Measurements from ENCODE around the gene ING1.
"Not testable (repeated sequence)": the region's sequence is repeated elsewhere in the genome, so short reads cannot be mapped to it uniquely, and the experiment has no call there.

ING1 gene, protein sequence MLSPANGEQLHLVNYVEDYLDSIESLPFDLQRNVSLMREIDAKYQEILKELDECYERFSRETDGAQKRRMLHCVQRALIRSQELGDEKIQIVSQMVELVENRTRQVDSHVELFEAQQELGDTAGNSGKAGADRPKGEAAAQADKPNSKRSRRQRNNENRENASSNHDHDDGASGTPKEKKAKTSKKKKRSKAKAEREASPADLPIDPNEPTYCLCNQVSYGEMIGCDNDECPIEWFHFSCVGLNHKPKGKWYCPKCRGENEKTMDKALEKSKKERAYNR

DNA sequence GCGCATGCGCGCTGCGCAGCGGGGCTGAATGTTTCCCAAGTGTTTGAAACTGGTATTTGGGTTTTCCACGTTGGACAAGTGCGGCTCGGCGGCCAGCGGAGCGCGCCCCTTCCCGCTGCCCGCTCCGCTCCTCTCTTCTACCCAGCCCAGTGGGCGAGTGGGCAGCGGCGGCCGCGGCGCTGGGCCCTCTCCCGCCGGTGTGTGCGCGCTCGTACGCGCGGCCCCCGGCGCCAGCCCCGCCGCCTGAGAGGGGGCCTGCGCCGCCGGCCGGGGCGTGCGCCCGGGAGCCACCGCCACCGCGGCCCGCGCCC lies at the start of gene ING1:
Gene ING1 (plus strand): TSS at position 59 of the 311 bp plus-strand sequence. CDS start 450 bp downstream, outside the sequence.
- DNase-seq = no peak

DNA sequence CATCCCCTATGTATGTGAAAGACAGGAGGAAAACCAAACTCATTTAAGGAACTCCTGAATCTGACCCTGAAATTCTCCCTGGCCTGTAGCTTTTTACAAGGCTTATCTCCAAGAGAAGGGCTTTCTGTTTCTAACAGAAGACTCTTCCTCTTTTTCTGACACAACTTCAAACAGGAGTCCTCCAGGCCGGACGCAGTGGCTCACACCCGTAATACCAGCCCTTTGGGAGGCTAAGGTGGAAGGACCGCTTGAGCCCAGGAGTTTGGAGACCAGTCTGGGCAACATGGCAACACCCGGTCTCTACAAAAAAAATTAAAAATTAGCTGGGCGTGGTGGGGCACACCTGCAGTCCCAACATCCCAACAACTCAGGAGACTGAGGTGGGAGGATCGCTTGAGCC lies 49.5 kb upstream of the ING1 start:
- DNase-seq = no peak

DNA sequence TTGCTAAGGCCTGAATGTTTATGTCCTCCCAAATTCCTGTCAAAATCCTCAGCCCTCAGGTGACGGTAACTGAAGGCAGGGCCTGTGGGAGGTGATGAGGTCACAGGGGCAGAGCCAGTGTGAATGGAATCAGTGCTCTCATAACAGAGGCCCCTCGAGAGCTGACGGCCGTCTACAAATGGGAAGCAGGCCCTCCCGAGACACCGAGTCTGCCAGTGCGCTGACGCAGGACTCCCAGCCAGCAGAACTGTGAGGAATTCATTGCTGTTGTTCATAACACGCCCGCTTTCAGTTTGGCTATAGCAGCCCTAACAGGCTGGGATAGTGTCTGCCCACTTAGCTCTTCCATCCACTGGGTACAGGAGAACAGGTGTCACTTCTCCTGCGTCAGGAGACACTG lies 48.8 kb upstream of the ING1 start:
- no peak for DNase-seq

DNA sequence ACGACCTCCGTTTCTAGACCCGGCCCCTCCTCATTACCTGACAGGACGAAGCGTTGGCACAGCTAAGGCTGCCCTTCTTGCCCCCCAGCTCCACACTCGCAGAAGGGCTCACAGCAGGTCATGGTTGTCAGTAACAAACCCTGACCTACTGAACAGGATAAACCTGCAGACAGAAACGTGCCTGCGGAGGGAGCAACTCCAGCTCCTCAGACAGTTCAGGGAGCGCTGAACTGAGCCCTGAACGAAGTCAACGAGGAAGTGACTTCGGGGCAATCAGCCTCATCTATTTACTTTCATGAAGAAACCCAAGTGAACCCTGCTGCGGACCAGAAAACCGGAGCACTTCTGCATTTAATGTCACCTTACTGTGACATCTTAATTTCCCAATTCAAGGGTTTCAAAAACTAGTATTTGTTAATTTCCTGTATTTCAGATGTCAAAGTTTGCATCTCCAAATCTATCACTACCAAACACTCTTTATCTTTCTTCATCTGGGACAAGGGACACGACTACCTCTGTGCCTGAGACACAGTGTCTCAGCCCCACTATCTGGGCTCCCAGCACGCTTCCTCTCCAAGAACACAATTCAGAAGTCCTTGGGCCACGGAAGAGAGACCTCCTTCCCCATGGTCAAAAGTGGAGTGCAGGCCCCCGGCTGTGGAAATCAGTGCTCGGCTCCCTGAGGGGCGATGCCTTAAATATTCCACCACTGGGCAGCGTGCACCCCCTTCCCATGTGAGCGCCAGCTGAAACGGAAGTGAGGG lies 47.8 kb upstream of the ING1 start:
- no peak for DNase-seq

DNA sequence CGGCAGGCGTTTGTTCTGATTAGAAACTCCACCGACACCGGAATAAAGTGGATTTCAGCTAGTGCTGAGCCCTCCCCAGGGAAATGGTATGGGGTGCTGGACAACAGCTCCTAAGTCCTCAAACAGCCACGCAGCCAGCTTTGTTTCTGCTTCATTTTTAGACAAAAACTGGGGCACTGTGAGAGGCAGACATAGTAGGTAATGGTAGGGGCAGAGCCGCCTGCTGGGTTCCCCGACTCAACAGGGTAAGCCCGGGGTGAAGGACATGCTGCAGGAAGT lies 47.3 kb upstream of the ING1 start:
- no peak for DNase-seq

DNA sequence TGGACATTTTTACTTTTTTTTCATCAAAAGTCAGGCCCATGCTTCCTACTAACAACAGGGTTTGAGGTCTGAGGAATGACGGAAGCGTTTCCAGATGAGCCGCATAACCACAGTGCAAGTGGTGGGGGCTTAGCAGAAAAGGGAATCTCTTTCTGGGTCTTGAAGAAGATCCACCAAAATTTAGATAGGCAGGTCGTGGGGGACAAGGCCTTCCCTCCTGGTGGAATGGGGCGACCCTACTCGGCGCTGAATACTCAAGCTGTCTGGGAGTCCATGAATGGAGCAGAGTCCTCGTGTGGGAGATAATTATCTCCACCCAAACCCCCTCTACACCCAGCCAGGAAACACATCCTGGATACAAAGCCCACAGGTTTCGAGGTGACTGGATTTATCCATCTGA lies 44.5 kb upstream of the ING1 start:
- no peak for DNase-seq

DNA sequence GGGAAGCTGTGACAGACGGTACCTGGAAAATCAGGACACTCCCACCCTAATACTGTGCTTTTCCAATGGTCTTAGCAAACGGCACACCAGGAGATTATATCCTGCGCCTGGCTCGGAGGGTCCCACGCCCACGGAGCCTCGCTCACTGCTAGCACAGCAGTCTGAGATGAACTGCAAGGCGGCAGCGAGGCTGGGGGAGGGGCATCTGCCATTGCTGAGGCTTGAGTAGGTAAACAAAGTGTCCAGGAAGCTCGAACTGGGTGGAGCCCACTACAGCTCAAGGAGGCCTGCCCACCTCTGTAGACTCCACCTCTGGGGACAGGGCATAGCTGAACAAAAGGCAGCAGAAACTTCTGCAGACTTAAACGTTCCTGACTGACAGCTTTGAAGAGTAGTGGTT lies 43.7 kb upstream of the ING1 start:
- not testable (repeated sequence) for DNase-seq

DNA sequence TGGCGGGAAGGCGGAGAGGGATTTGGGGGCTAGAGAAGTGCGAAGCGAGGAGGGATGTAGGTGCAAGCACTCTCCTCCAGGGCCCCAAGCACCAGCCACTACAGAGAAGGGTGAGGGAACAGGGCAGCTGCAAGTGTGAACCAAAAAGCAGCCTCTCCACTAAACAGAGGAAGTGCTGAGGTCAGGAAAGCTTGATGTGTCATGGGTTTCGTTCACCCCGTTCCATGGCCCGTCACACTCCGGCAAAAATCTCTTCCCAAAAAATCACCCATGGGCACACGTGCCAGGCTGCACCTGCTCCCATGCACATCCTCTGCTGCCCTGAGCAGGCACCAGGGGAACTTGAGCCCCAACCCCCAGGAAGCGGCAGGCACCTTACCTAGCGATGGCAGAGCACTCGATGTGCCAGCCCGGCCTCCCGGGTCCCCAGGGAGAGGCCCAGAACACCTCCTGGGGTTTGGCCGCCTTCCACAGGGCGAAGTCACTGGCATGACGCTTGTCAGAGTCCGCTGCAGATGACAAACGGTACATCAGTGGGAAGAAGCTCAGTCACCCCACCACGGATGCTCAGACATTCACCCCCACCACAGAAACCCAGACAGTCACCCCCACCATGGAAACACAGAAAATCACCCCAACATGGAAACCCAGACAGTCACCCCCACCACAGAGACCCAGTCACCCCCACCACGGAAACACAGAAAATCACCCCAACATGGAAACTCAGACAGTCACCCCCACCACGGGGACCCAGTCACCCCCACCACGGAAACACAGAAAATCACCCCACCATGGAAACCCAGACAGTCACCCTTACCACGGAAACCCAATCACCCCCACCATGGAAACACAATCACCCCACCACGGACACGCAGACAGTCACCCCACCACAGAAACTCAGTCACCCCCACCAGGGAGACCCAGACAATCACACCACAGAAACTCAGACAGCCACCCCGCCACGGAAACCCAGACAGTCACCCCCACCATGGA lies 36.6 kb upstream of the ING1 start:
- no peak for DNase-seq

DNA sequence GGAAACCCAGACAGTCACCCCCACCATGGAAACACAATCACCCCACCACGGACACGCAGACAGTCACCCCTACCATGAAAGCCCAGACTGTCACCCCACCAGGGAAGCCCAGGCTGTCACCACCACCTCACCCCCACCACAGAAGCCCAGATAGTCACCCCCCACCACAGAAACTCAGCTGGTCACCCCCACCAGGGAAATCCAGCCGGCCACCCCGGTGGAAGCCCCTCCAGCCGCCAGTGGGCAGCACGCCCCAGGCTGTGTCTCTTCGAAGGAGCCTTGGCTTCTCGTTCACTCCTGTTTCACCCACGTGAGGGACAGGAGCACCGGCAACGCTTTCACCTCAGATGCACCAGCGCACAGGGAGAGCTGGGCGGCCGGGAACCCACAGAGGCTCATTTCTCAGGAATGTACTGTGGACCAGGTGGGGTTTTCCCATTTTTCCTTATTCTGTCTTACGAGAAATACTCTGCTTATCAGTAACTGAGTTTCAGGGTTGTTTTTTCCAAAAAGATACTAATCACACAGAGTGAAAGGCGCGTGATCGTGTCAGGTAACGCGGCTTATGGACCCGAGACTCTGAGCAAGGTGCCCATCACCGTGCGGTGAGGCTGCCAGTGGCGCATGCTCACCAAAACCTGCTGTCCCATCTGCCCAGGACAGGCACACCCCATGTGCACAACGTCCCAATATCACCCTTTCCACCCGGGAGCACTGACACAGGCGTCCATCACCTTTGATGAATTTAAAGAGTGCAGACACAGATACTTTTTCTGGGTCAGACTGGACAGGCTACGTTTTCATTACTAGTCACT lies 35.6 kb upstream of the ING1 start:
- DNase-seq = peak; percentile 20

DNA sequence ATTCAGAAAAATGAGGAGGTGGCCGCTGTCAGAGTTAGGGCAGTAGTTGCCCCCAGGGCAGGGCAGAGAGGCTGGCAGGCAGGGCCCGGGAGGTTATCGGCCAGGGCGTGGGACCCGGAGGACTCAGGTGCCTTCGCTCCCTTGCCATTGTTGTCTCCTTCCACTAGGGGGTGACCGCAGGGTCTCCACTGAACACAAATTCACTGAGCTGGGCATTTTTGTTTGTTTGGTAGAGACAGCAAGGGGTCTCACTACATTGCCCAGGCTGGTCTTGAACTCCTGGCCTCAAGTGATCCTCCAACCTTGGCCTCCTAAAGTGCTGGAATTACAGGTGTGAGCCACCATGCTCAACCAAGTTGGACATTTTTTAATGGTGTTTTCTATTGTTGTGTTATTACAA lies 32.6 kb upstream of the ING1 start:
- no peak for DNase-seq

DNA sequence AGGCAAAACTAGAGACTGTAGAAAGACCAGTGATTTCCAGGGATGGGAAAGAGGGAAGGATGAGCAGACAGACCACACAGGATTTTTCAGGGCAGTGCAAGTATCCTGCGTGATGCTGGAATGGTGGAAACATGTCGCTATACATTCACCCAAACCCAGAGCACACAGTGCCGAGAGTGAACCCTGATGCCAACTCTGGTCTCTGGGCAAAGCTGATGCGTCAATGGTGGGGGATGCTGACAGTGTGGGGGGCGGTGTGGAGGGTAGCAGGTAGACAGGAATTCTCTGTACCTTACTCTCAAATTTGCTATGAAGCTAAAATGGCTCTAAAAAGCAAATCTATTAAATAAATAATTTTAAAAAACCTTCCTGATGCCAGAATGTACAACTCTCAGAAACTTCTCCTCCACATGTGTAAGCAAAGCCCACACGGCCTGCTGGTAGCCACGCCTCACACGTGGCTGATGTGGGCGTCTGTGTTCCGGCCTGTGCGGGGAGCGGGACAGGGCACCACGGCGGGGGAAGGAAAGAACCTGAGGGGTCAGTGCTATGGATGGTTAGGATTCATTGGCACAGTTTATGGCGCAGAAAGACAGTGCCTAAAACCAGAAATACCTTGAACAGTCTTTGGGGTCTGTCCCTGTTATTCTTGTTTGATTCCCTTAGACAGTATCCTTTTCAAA lies 31.5 kb upstream of the ING1 start:
- DNase-seq = no peak

DNA sequence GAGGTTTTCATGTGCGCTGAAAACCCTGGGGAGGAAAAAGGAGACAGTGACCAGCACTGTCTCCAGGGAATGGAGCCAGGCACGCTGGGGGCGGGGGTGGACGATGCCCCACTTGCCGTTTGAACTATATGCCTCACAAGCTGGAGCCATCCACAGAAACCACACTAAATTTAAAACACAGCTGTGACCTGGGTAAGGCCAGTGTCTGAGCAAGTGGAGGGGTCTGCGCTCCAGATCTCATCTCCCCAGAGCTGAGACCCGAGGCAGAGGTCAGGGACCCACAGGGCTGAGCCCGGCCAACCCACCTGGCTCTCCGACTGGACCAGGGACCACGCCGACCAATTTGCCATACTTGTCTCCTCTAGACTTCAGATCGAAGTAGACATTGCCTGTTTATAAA lies 30.8 kb upstream of the ING1 start:
- no peak for DNase-seq

DNA sequence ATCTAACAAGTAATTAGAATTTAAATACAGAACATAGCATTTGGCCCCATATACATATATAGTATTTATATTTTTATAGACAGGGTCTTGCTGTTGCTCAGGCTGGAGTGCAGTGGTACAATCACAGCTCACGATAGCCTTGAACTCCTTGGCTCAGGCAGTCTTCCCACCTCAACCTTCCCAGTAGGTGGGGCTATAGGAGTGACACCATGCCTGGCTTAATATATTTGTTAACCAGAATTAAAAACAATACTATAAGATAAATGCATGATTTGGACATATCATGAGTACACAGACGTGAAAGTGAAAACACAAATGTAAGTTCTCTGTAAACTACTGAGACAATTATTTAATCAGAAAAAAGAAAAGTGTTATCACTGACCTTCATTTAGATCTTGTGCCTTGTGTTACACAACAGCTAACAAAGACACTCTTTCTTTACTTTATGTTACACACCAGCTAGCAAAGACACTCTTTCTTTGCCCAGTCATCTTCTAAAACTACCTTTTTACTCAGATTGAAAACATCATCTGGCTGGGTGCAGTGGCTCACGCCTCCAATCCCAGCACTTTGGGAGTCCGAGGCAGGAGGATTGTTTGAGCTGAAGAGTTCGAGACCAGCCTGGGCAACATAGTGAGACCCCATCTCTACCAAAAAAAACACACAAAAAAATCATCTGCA lies 30.2 kb upstream of the ING1 start:
- no peak for DNase-seq

DNA sequence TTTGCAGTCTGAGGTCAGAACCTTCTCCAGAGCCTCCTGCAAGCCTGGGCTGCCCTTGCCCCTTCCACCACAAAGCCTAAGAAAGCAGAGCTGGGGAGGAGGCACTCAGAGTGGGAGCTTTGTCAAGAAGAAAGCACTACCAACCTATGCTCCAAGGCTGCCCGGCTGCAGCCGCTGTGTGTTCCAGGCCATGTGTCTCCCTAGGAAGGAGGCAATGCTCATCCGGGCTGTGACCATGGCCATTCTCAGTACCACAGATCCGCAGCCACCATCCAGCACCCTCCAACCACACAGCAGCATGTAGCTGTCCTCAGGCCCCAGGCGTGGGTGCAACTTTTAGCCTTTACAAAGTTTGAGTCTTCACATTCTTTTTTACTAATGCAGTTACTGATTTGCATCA lies 29.6 kb upstream of the ING1 start:
- no peak for DNase-seq

DNA sequence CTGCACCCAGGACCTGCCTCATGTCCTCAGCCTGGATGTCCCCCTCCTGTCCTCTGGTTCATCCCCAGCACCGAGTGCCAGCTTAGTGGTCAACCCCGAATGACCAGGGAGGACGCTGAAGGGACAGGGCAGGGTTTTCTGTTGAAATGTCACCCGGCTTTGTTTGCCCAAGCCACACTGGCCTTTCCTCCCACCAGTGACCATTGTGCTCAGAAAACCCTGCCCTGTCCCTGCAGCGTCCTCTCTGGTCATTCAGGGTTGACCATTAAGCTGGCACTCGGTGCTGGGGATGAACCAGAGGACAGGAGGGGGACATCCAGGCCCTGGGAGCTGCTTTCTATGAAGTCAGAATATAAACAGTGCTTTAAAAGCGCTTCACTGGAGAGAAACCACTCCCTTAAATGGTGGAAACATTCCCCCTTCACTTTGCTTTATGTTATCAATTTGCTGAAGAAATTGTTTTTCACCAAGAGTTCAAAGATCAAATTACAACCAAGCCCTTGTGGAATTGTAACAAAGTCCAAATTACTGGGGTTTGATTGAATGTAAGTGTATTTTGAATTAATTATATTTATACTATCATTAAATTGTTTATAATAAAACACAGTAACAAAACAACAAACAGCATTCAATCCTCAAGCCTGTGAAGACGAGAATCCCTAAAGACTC lies 29.0 kb upstream of the ING1 start:
- DNase-seq = no peak

DNA sequence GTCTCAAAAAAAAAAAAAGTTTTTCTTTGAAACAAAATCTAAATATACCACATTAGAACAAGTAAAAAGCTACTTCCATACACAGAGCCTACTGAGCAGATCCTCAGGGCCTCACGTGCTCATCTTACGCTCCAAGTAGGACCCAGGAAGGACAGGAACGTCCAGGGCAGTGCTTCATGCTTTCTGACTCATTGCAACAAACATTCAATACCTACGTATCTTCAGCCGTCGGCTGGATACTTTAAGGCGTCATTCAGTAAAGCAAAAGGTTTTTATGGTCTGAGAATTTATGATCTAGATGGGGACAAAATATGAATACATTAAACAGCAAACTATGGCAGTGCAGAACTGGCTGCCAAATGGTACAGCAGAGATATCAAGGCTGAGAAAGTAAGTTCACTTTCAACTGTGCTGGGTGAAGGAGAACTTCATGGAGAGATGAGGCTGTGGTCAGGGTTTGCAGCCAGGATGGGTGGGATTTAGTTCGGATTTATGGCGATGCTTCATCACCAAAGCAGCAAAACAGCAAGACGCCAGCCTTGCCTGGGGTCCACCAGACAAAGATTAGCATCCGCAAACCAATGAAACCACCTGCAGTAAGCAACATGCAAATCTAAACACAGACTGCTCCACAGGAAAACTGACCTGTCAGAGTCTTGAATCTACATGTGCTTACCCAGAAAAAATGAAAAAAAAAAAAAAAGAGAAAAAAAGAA lies 28.0 kb upstream of the ING1 start:
- DNase-seq = peak; percentile 92

DNA sequence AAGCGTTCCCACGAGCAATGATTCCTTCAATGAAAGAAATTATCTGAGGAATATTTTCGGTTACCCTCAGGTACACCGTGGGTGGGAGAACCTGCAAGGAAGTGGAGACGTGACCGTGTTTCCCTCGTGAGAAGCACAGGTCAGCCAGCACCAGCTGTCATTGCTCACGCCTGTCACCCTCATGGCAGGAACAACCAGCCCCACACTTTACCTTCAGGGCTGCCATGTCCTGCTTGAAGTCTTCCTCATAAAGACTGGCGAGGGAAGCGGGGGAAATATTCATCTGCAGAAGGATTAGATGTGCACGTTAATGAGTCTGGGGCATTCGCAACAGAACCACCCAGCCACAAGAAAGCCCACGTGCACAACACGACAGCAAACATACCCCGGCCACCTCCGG lies 25.8 kb upstream of the ING1 start:
- DNase-seq = no peak

DNA sequence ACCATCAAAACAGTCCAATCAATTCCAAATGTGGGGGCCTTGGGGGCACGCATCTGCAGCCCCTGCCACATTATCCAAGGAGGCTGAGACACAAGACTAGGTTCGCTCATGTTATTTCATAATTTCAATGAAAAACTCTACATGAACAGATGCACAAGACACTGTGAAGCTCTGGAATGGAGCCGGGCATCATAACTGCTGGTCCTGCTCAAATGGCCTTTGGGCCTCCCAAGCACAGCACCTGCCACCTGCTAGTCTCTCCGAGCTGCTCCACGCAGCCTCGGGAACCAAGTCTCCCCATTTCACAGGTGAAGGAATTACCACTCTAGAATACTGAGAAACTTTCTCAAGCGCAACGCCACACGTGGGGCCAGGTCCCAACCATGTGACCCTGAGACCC lies 24.5 kb upstream of the ING1 start:
- DNase-seq = no peak

DNA sequence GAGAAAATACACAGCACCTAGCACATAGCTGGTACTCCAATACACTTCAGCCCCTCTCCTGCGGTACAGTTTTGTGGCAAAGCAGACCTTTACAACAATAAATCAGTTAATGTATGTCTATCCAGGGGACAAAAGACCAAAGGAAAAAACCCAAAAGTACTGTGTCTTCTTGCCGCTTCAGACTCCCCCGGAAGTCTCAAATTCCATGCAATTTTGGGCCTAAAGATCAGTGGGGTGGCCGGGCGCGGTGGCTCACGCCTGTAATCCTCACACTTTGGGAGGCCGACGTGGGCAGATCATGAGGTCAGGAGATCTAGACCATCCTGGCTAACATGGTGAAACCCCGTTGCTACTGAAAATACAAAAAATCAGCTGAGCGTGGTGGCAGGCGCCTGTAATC lies 23.8 kb upstream of the ING1 start:
- DNase-seq = no peak

DNA sequence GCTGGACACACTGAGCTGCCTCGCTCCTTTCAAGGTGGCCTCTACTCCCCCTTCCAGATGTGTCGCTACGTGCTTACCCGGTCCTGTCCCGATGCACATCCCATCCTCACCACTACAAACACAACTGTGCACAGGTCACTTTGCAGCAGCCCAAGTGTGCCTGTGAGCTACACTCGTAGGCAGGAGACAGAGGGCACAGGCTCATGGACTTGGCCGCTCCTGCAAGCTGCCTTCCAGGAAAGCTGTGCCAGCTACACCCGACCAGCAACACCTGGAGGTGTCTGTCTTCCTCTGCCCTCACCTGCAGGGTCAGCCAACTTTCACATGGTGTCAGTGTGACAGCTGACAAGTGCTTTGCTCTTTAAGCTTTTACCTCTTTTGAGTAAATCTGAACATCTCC lies 23.0 kb upstream of the ING1 start:
- no peak for DNase-seq

DNA sequence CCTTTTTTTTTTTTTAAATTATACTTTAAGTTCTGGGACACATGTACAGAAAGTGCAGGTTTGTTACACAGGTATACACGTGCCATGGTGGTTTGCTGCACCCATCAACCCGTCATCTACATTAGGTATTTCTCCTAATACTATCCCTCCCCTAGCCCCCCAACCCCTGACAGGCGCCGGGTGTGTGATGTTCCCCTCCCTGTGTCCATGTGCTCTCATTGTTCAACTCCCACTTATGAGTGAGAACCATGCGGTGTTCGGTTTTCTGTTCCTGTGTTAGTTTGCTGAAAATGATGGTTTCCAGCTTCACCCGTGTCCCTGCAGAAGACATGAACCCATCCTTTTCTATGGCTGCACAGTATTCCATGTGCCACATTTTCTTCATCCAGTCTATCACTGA lies 17.7 kb upstream of the ING1 start:
- DNase-seq = not testable (repeated sequence)
